Stimulated activated effector memory CD8-positive, alpha-beta T cell treated with anti-CD3 and anti-CD28 coated beads, Interleukin-12 subunit alpha, Interleukin-12 subunit beta, amount 100 ng/mL, for 72 hours (primary cell): ENCODE results near the gene SLC17A4.

Experiments
- ATAC-seq: fragments of 150-1000 bp; cut with Tn5 transposase; 2 replicates; pipeline ENCODE4 v1.10.0; 2021
- DNase-seq, 2 donors: peaks; one replicate each; pipeline ENCODE4 v3.0.0; 2021 to 2022; ENCODE audit warnings: low spot score in 2 of 2
- H3K27ac Mint-ChIP-seq: one replicate; pipeline ENCODE4 v1.8.0; 2022; ENCODE audit warnings: mild to moderate bottlenecking, mixed read lengths
- H3K36me3 Mint-ChIP-seq: one replicate; pipeline ENCODE4 v1.8.0; 2022; ENCODE audit warnings: mild to moderate bottlenecking, mixed read lengths
- H3K4me1 Mint-ChIP-seq: one replicate; pipeline ENCODE4 v1.8.0; 2022; ENCODE audit warnings: mixed read lengths
- H3K4me3 Mint-ChIP-seq: one replicate; pipeline ENCODE4 v1.8.0; 2022; ENCODE audit warnings: mild to moderate bottlenecking, mixed read lengths
- H3K9me3 Mint-ChIP-seq: one replicate; pipeline ENCODE4 v1.8.0; 2022; ENCODE audit warnings: mixed read lengths

The SLC17A4 gene

GRCh38 chr6:25774120-25774715, 19.7 kb downstream of the SLC17A4 start:
- Mint-ChIP-seq H3K9me3 (no peaks in the 10 kb centered on the region), H3K36me3 (no peaks in the 10 kb centered on the region), H3K4me1 (no peaks in the 10 kb centered on the region), H3K4me3 (no peak overlapping the region), H3K27ac (no peak overlapping the region)
- no peak for ATAC-seq
- DNase-seq: no peak

GRCh38 chr6:25777031-25777430, 22.5 kb downstream of the SLC17A4 start:
- DNase-seq (no peak), ATAC-seq (no peak)

GRCh38 chr6:25777856-25778649, 23.5 kb downstream of the SLC17A4 start:
- peak; percentile 53 for ATAC-seq
- no peaks in the 10 kb centered on the region for H3K4me1 Mint-ChIP-seq
- DNase-seq: no peak
- no peak overlapping the region for H3K4me3 Mint-ChIP-seq
- no peaks in the 10 kb centered on the region for H3K36me3 Mint-ChIP-seq
- H3K9me3 Mint-ChIP-seq: no peaks in the 10 kb centered on the region
- H3K27ac Mint-ChIP-seq: no peak overlapping the region

More at GRCh38 chr6:25777031-25777430, 22.5 kb downstream of the SLC17A4 start:
- Mint-ChIP-seq H3K36me3 (no peaks in the 10 kb centered on the region), H3K27ac (no peak overlapping the region), H3K4me3 (no peak overlapping the region), H3K9me3 (no peaks in the 10 kb centered on the region), H3K4me1 (no peaks in the 10 kb centered on the region)

GRCh38 chr6:25781134-25781533, 26.6 kb downstream of the SLC17A4 start:
- DNase-seq (no peak), ATAC-seq (no peak)
- Mint-ChIP-seq H3K4me3 (no peak overlapping the region), H3K36me3 (no peaks in the 10 kb centered on the region), H3K27ac (no peak overlapping the region), H3K4me1 (no peaks in the 10 kb centered on the region), H3K9me3 (no peaks in the 10 kb centered on the region)

GRCh38 chr6:25787428-25787827, 32.9 kb downstream of the SLC17A4 start:
- no peak overlapping the region for H3K27ac Mint-ChIP-seq
- peaks cover 5% of the 10 kb centered on the region for H3K4me1 Mint-ChIP-seq
- ATAC-seq: peak; percentile 48
- no peaks in the 10 kb centered on the region for H3K36me3 Mint-ChIP-seq
- DNase-seq: no peak
- no peaks in the 10 kb centered on the region for H3K9me3 Mint-ChIP-seq
- H3K4me3 Mint-ChIP-seq: no peak overlapping the region

DNA sequence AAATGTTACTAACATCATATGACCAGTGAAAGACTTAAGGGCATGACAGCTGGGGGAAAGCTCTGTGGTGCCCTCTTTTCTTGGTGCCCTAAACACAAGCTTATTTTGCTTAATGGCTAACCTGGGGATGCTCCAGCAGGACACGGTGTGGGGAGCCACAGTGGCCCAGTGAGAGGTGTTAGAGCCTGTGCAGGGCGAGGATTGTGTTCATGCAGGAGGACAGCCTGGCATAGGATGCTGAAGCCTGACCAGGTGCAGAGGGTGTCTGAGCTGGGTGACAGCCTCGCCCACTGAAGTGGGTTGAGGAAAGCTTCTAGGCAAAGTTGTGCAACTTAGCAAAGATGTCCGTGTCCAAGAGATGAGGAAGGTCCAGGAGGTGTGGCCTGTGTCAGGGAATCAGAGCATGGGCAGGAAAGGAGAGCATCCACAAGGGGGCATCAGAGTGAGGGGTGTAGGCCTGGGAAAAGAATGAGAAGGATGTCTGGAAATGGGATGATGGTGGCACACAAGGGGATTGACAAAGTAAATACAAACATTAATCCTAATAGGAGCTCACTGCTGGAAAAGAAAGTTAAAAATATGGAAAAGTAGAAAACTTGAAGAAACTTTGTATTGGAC, 33.9 kb downstream of the SLC17A4 start:
- Mint-ChIP-seq H3K4me3 (no peak overlapping the region), H3K4me1 (peaks cover 5% of the 10 kb centered on the region), H3K36me3 (no peaks in the 10 kb centered on the region), H3K27ac (no peak overlapping the region), H3K9me3 (no peaks in the 10 kb centered on the region)
- ATAC-seq (peak; percentile 62), DNase-seq (peak in 1 of 2 donors; percentile 10)

- ATAC-seq: peak; percentile 32
- H3K36me3 Mint-ChIP-seq: no peaks in the 10 kb centered on the region
Measured at GRCh38 chr6:25789475-25789874, 34.9 kb downstream of the SLC17A4 start.

DNA sequence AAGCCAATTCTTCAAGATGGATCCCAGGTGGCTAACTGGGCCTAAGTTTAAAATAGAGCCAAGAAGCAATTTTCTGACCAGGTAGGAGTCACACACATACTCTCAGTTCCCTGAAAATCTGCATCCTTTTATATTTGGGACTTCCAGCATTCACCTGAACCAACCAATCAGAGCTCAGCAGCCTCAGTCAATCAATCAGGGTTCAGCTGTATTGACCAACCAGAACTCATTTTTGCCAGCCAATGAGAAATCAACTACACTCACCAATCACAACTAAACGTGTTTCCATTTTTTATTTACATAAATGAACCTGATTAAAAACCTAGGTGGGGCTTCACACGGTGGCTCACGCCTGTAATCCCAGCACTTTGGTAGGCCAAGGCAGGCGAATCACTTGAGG, 37.5 kb downstream of the SLC17A4 start:
- Mint-ChIP-seq H3K4me3 (no peak overlapping the region), H3K9me3 (no peaks in the 10 kb centered on the region), H3K36me3 (no peaks in the 10 kb centered on the region), H3K27ac (no peak overlapping the region), H3K4me1 (peaks cover 5% of the 10 kb centered on the region)
- ATAC-seq (no peak), DNase-seq (no peak)

More at GRCh38 chr6:25789475-25789874, 34.9 kb downstream of the SLC17A4 start:
- no peak overlapping the region for H3K4me3 Mint-ChIP-seq
- no peak overlapping the region for H3K27ac Mint-ChIP-seq
- DNase-seq: no peak
- H3K9me3 Mint-ChIP-seq: no peaks in the 10 kb centered on the region
- peaks cover 5% of the 10 kb centered on the region for H3K4me1 Mint-ChIP-seq

- Mint-ChIP-seq H3K4me1 (no peaks in the 10 kb centered on the region), H3K9me3 (no peaks in the 10 kb centered on the region), H3K4me3 (no peak overlapping the region), H3K36me3 (no peaks in the 10 kb centered on the region), H3K27ac (no peak overlapping the region)
- DNase-seq (no peak), ATAC-seq (no peak)
Measured at GRCh38 chr6:25793970-25794369, 39.4 kb downstream of the SLC17A4 start.

DNA sequence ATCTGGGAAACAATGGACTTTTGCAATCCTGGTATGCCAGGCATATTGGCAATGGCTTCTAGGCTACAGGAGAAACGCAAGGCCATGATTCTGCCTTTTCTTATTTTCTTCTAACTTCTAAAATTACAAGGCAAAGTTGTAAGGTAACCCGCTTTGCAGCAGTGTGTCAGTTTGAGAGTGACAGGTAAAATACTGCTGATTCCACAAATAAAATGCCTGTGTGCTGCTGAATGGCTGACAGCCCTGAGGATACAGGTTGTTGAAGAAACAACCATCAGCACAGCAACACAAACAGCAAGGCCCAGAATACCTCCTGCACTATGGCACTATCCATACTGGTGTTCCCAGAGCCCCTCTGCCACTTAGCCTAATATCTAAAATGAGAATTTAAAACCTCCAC, 40.2 kb downstream of the SLC17A4 start:
- Mint-ChIP-seq H3K36me3 (no peaks in the 10 kb centered on the region), H3K4me3 (no peak overlapping the region), H3K4me1 (no peaks in the 10 kb centered on the region), H3K9me3 (no peaks in the 10 kb centered on the region), H3K27ac (peak overlapping the region; percentile 11)
- ATAC-seq (no peak), DNase-seq (no peak)

DNA sequence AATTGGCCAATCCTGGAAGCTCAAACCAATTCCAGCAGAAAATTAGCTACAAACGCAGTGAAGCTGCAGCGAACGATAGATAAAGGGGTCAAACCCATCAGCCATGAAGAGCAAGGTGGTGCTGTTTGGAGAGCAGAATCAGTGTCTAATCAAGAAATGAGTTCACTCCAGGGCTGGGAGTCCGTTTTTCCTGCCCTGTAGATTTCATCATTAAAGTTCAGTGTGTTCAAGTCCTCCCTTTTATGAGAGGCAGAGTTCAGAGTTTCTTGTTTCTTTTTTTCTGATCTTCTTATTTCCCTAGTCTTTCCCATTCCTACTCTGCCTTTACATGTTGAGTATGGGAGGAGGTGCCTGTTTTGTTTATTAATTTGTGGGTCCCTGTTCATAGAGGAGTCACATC, 46.9 kb downstream of the SLC17A4 start:
- H3K9me3 Mint-ChIP-seq: peaks cover 6% of the 10 kb centered on the region
- no peak overlapping the region for H3K27ac Mint-ChIP-seq
- H3K4me1 Mint-ChIP-seq: no peaks in the 10 kb centered on the region
- DNase-seq: no peak
- H3K36me3 Mint-ChIP-seq: no peaks in the 10 kb centered on the region
- H3K4me3 Mint-ChIP-seq: no peak overlapping the region
- ATAC-seq: no peak

DNA sequence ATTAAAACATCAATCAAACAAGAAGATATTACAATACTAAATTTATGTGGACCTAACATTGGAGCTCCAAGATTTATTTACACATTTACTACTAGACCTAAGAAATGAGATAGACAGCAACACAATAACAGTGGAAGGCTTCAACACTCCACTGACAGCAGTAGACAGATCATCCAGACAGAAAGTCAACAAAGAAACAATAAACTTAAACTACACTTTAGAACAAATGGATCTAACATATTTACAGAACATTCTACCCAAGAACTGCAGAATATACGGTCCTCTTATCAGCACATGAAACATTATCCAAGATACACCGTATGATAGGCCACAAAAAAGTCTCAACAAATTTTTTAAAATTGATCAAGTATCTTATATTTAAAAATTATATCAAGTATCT, 50.3 kb downstream of the SLC17A4 start:
- no peak for ATAC-seq
- Mint-ChIP-seq H3K27ac (no peak overlapping the region), H3K4me3 (no peak overlapping the region), H3K4me1 (no peaks in the 10 kb centered on the region), H3K36me3 (no peaks in the 10 kb centered on the region), H3K9me3 (peaks cover 6% of the 10 kb centered on the region)
- DNase-seq: no peak

- DNase-seq (no peak), ATAC-seq (no peak)
- Mint-ChIP-seq H3K27ac (no peak overlapping the region), H3K36me3 (no peaks in the 10 kb centered on the region), H3K4me1 (no peaks in the 10 kb centered on the region), H3K9me3 (peaks cover 3% of the 10 kb centered on the region), H3K4me3 (no peak overlapping the region)
Measured at GRCh38 chr6:25815194-25815593, 60.7 kb downstream of the SLC17A4 start.

DNA sequence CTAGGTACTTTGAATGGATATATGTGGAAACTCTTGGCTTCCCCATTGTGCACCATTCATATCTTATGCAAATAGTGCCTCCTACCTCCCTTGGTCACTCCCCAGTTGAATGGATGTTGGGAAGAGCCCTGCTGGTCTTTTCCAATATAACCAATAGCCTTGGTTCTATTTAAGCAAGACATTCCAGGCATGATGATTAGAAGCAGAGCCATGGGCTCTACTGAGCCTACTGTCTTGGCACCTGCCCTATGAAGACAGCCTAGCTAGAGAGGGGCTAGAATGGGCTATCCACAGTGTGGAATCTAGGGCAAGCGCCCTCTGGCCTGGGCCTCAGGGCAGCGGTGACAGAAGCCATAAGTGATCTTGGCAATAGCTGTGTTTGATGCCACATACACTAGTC, 61.7 kb downstream of the SLC17A4 start:
- DNase-seq (no peak), ATAC-seq (no peak)
- Mint-ChIP-seq H3K27ac (no peak overlapping the region), H3K9me3 (peaks cover 3% of the 10 kb centered on the region), H3K36me3 (no peaks in the 10 kb centered on the region), H3K4me1 (no peaks in the 10 kb centered on the region), H3K4me3 (no peak overlapping the region)

DNA sequence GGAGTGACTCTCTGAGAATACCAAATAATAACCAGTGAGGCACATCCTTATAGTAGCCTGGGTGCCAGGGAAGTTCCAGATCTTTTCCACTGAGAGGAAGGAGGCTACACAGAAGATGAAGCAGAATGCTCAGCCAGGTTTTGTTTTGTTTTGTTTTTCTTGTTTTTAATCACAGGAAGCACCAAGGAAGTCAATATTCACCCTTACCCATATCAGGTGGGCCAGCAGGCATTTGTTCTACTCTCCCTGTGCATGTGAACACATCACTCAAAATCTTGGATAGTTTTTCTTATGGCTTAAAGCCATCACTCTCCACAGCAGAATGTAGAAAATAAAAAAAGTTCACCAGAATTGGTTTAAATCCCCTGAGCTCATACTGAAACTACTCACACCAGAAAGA, 66.8 kb downstream of the SLC17A4 start:
- Mint-ChIP-seq H3K36me3 (no peaks in the 10 kb centered on the region), H3K9me3 (peaks cover 6% of the 10 kb centered on the region), H3K4me3 (no peak overlapping the region), H3K4me1 (no peaks in the 10 kb centered on the region), H3K27ac (no peak overlapping the region)
- ATAC-seq: peak; percentile 21
- no peak for DNase-seq

DNA sequence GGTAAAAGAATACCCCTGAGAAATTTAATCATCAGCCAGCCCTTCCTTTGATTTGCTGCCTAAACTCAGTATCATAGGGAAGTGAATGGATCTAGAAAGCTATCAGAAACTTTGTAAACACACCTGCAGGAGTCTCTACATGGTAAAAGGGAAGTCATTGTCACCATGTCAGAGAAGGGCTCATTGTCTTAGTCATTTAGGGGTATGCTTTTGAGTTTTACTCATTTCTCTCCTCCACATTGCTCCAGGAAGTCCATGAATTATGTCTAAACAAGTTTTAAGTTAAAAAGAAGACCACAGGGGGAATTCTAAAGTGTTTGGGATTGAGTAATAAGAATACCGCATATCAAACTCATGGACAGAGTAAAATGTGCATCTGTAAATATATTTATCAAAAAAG, 74.8 kb downstream of the SLC17A4 start:
- no peaks in the 10 kb centered on the region for H3K4me1 Mint-ChIP-seq
- no peaks in the 10 kb centered on the region for H3K36me3 Mint-ChIP-seq
- ATAC-seq (peak; percentile 98), DNase-seq (no peak)
- no peak overlapping the region for H3K27ac Mint-ChIP-seq
- H3K9me3 Mint-ChIP-seq: peaks cover 6% of the 10 kb centered on the region
- H3K4me3 Mint-ChIP-seq: no peak overlapping the region
